Measurements from ENCODE around the gene APOL4.
A peak's percentile ranks its signal among the peaks of the same experiment; 100 is the strongest.
"Not testable (repeated sequence)": the region's sequence is repeated elsewhere in the genome, so short reads cannot be mapped to it uniquely, and the experiment has no call there.

Gene APOL4

GRCh38 chr22:36232715-36233401 is 31.2 kb upstream of the APOL4 start:
- DNase-seq (ENCODE audit: low spot score), result no peak

GRCh38 chr22:36231051-36231450 is 29.4 kb upstream of the APOL4 start:
- DNase-seq (ENCODE audit: low spot score), result not testable (repeated sequence)

- DNase-seq (ENCODE audit: low spot score), result not testable (repeated sequence)
These were observed 28.0 kb upstream of the APOL4 start for GRCh38 chr22:36229649-36230048.

- DNase-seq (ENCODE audit: low spot score), result no peak
These were observed 27.3 kb upstream of the APOL4 start for GRCh38 chr22:36228944-36229343.

- not testable (repeated sequence) for DNase-seq (ENCODE audit: low spot score)
These were observed 26.8 kb upstream of the APOL4 start for GRCh38 chr22:36228369-36228768.

- no peak for DNase-seq (ENCODE audit: low spot score)
These were observed 26.2 kb upstream of the APOL4 start for GRCh38 chr22:36227806-36228205.

- DNase-seq (ENCODE audit: low spot score), result no peak
These were observed 25.8 kb upstream of the APOL4 start for GRCh38 chr22:36227396-36227795.

- no peak for DNase-seq (ENCODE audit: low spot score)
These were observed 24.6 kb upstream of the APOL4 start for GRCh38 chr22:36226189-36226588.

- DNase-seq (ENCODE audit: low spot score), result no peak
These were observed 23.8 kb upstream of the APOL4 start for GRCh38 chr22:36225333-36225922.

- no peak for DNase-seq (ENCODE audit: low spot score)
These were observed 22.6 kb upstream of the APOL4 start for GRCh38 chr22:36224245-36224644.

GRCh38 chr22:36223504-36223903 is 21.9 kb upstream of the APOL4 start:
- no peak for DNase-seq (ENCODE audit: low spot score)

- no peak for DNase-seq (ENCODE audit: low spot score)
These were observed 21.4 kb upstream of the APOL4 start for GRCh38 chr22:36222887-36223450.

GRCh38 chr22:36221799-36222751 is 20.5 kb upstream of the APOL4 start:
- DNase-seq (ENCODE audit: low spot score), result peak; percentile 32

- DNase-seq (ENCODE audit: low spot score), result peak; percentile 49
These were observed 18.9 kb upstream of the APOL4 start for GRCh38 chr22:36220451-36220921.

GRCh38 chr22:36218648-36219193 is 17.1 kb upstream of the APOL4 start:
- no peak for DNase-seq (ENCODE audit: low spot score)

- no peak for DNase-seq (ENCODE audit: low spot score)
These were observed 14.4 kb upstream of the APOL4 start for GRCh38 chr22:36215981-36216380.

- no peak for DNase-seq (ENCODE audit: low spot score)
These were observed 12.0 kb upstream of the APOL4 start for GRCh38 chr22:36213586-36213985.

- no peak for DNase-seq (ENCODE audit: low spot score)
These were observed 11.3 kb upstream of the APOL4 start for GRCh38 chr22:36212901-36213300.

GRCh38 chr22:36211237-36211861 is 9.7 kb upstream of the APOL4 start:
- no peak for DNase-seq (ENCODE audit: low spot score)

GRCh38 chr22:36210224-36210623 is 8.6 kb upstream of the APOL4 start:
- no peak for DNase-seq (ENCODE audit: low spot score)

- DNase-seq (ENCODE audit: low spot score), result not testable (repeated sequence)
These were observed 7.9 kb upstream of the APOL4 start for GRCh38 chr22:36209488-36209908.

All from AG20443 (cell line).